Activated CD4-positive, alpha-beta T cell treated with anti-CD3 and anti-CD28 coated beads, Interleukin-2, amount 10 ng/mL, durations not matched to agents 24 days and 14 days (primary cell): ENCODE measurements around the gene DCAF4L1. TPM values are rescaled to one million over a fixed set of nuclear protein-coding genes. Genes with fewer than 3 reads are reported as not detected.

Experiments used
- DNase-seq: peaks from one replicate; pipeline ENCODE4 v3.0.0; 2022
- H3K27ac Mint-ChIP-seq: one replicate; pipeline ENCODE4 v1.8.0; 2022; ENCODE audit warnings: mild to moderate bottlenecking, mixed read lengths
- H3K27me3 Mint-ChIP-seq: one replicate; pipeline ENCODE4 v1.8.0; 2022; ENCODE audit warnings: mixed read lengths
- H3K36me3 Mint-ChIP-seq: one replicate; pipeline ENCODE4 v1.8.0; 2022; ENCODE audit warnings: low read depth, mild to moderate bottlenecking, mixed read lengths
- H3K4me1 Mint-ChIP-seq: one replicate; pipeline ENCODE4 v1.8.0; 2021; ENCODE audit warnings: mixed read lengths
- H3K4me3 Mint-ChIP-seq: one replicate; pipeline ENCODE4 v1.8.0; 2022; ENCODE audit warnings: mild to moderate bottlenecking, moderate library complexity, mixed read lengths
- H3K9me3 Mint-ChIP-seq: one replicate; pipeline ENCODE4 v1.8.0; 2021; ENCODE audit warnings: mixed read lengths
- intact Hi-C: fragments of 100-400 bp; cut with micrococcal nuclease; formaldehyde crosslinking; loops from one replicate; pipeline ENCODE4 v1.15.1; 2023
- total RNA-seq: library from RNA; stranded (reverse); gene quantifications from 2 replicates; pipeline ENCODE4 v1.2.3, GENCODE V29; 2022

Gene DCAF4L1
- 0.19 and 0.21 TPM in 2 replicates for total RNA-seq

- intact Hi-C loops = no loop called here
- no peak for DNase-seq
- Mint-ChIP-seq H3K27me3 (peaks cover 6% of the 10 kb centered on the region), H3K4me1 (peaks cover 7% of the 10 kb centered on the region), H3K27ac (no peak within 1 kb of the TSS), H3K9me3 (no peaks in the 10 kb centered on the region), H3K36me3 (no peaks in the 10 kb centered on the region), H3K4me3 (no peak within 1 kb of the TSS)
Measured at GRCh38 chr4:41981456-41981855, at the start of gene DCAF4L1. DCAF4L1 (plus strand) TSS chr4:41981756; CDS start chr4:41981793, 37 bp downstream.

GRCh38 chr4:41932988-41933387 lies 48.6 kb upstream of the DCAF4L1 start:
- H3K27me3 Mint-ChIP-seq = peaks cover 7% of the 10 kb centered on the region
- peaks cover 11% of the 10 kb centered on the region for H3K9me3 Mint-ChIP-seq
- peaks cover 32% of the 10 kb centered on the region for H3K4me1 Mint-ChIP-seq
- no peak overlapping the region for H3K4me3 Mint-ChIP-seq
- H3K36me3 Mint-ChIP-seq = peaks cover 20% of the 10 kb centered on the region
- peak; percentile 51 for DNase-seq
- intact Hi-C loops = no loop called here
- H3K27ac Mint-ChIP-seq = no peak overlapping the region

- H3K27ac Mint-ChIP-seq = no peak overlapping the region
Measured at GRCh38 chr4:41933997-41934503, 47.5 kb upstream of the DCAF4L1 start.

GRCh38 chr4:41934514-41934900 lies 47.0 kb upstream of the DCAF4L1 start:
- no peak for DNase-seq
- Mint-ChIP-seq H3K9me3 (peaks cover 6% of the 10 kb centered on the region), H3K4me1 (peaks cover 34% of the 10 kb centered on the region), H3K27me3 (no peaks in the 10 kb centered on the region), H3K27ac (peak overlapping the region; percentile 96), H3K4me3 (peak overlapping the region; percentile 96), H3K36me3 (peaks cover 29% of the 10 kb centered on the region)
- intact Hi-C loops = no loop called here

More at GRCh38 chr4:41933997-41934503, 47.5 kb upstream of the DCAF4L1 start:
- Mint-ChIP-seq H3K36me3 (peaks cover 26% of the 10 kb centered on the region), H3K4me1 (peaks cover 33% of the 10 kb centered on the region), H3K27me3 (no peaks in the 10 kb centered on the region), H3K4me3 (peak overlapping the region; percentile 96), H3K9me3 (peaks cover 6% of the 10 kb centered on the region)
- peak; percentile 51 for DNase-seq
- intact Hi-C loops = no loop called here

GRCh38 chr4:41934901-41935651 lies 46.5 kb upstream of the DCAF4L1 start, which contains the start of gene TMEM33:
TMEM33 (plus strand) TSS chr4:41935429; CDS start chr4:41935485, 56 bp downstream.
- H3K4me3 Mint-ChIP-seq = peak within 1 kb of the TSS; percentile 96
- peaks cover 6% of the 10 kb centered on the region for H3K9me3 Mint-ChIP-seq
- no peaks in the 10 kb centered on the region for H3K27me3 Mint-ChIP-seq
- H3K36me3 Mint-ChIP-seq = peaks cover 35% of the 10 kb centered on the region
- peak; percentile 92 for DNase-seq
- H3K4me1 Mint-ChIP-seq = peaks cover 36% of the 10 kb centered on the region
- peak within 1 kb of the TSS; percentile 96 for H3K27ac Mint-ChIP-seq
- intact Hi-C loops = loop anchor here (1.0 kb wide), 1 partner anchor 55 kb away; the partner anchor contains the start of gene SLC30A9

GRCh38 chr4:41935652-41936021 lies 45.9 kb upstream of the DCAF4L1 start:
- Mint-ChIP-seq H3K4me1 (peaks cover 36% of the 10 kb centered on the region), H3K27me3 (no peaks in the 10 kb centered on the region), H3K4me3 (peak overlapping the region; percentile 96), H3K36me3 (peaks cover 35% of the 10 kb centered on the region), H3K27ac (peak overlapping the region; percentile 96), H3K9me3 (peaks cover 6% of the 10 kb centered on the region)
- peak; percentile 67 for DNase-seq
- intact Hi-C loops = loop anchor here (1.0 kb wide), 1 partner anchor 55 kb away; the partner anchor contains the start of gene SLC30A9

- H3K4me3 Mint-ChIP-seq = no peak overlapping the region
- no peak for DNase-seq
- peaks cover 47% of the 10 kb centered on the region for H3K36me3 Mint-ChIP-seq
- H3K9me3 Mint-ChIP-seq = peaks cover 6% of the 10 kb centered on the region
- H3K27ac Mint-ChIP-seq = no peak overlapping the region
- intact Hi-C loops = no loop called here
- no peaks in the 10 kb centered on the region for H3K27me3 Mint-ChIP-seq
- peaks cover 30% of the 10 kb centered on the region for H3K4me1 Mint-ChIP-seq
Measured at GRCh38 chr4:41939016-41939626, 42.4 kb upstream of the DCAF4L1 start.

GRCh38 chr4:41940834-41941233 lies 40.7 kb upstream of the DCAF4L1 start:
- intact Hi-C loops = no loop called here
- Mint-ChIP-seq H3K36me3 (peaks cover 51% of the 10 kb centered on the region), H3K4me1 (peaks cover 21% of the 10 kb centered on the region), H3K27me3 (no peaks in the 10 kb centered on the region), H3K4me3 (no peak overlapping the region), H3K27ac (no peak overlapping the region), H3K9me3 (no peaks in the 10 kb centered on the region)
- DNase-seq = no peak

GRCh38 chr4:41943506-41943905 lies 38.0 kb upstream of the DCAF4L1 start:
- Mint-ChIP-seq H3K4me3 (no peak overlapping the region), H3K9me3 (no peaks in the 10 kb centered on the region), H3K36me3 (peaks cover 44% of the 10 kb centered on the region), H3K27ac (no peak overlapping the region), H3K4me1 (peaks cover 14% of the 10 kb centered on the region), H3K27me3 (no peaks in the 10 kb centered on the region)
- no peak for DNase-seq
- intact Hi-C loops = no loop called here

- peaks cover 43% of the 10 kb centered on the region for H3K36me3 Mint-ChIP-seq
Measured at GRCh38 chr4:41944089-41944488, 37.5 kb upstream of the DCAF4L1 start.

GRCh38 chr4:41949531-41949930 lies 32.0 kb upstream of the DCAF4L1 start:
- no peaks in the 10 kb centered on the region for H3K9me3 Mint-ChIP-seq
- no peak overlapping the region for H3K4me3 Mint-ChIP-seq
- H3K4me1 Mint-ChIP-seq = peaks cover 23% of the 10 kb centered on the region
- intact Hi-C loops = no loop called here
- H3K36me3 Mint-ChIP-seq = peaks cover 58% of the 10 kb centered on the region
- H3K27ac Mint-ChIP-seq = no peak overlapping the region
- no peaks in the 10 kb centered on the region for H3K27me3 Mint-ChIP-seq
- no peak for DNase-seq

More at GRCh38 chr4:41944089-41944488, 37.5 kb upstream of the DCAF4L1 start:
- H3K4me3 Mint-ChIP-seq = no peak overlapping the region
- no peak overlapping the region for H3K27ac Mint-ChIP-seq
- DNase-seq = no peak
- intact Hi-C loops = no loop called here
- no peaks in the 10 kb centered on the region for H3K9me3 Mint-ChIP-seq
- no peaks in the 10 kb centered on the region for H3K27me3 Mint-ChIP-seq
- peaks cover 14% of the 10 kb centered on the region for H3K4me1 Mint-ChIP-seq

- no peaks in the 10 kb centered on the region for H3K4me1 Mint-ChIP-seq
- H3K36me3 Mint-ChIP-seq = peaks cover 19% of the 10 kb centered on the region
- DNase-seq = no peak
- intact Hi-C loops = no loop called here
- H3K27ac Mint-ChIP-seq = no peak overlapping the region
- no peak overlapping the region for H3K4me3 Mint-ChIP-seq
- no peaks in the 10 kb centered on the region for H3K27me3 Mint-ChIP-seq
- H3K9me3 Mint-ChIP-seq = no peaks in the 10 kb centered on the region
Measured at GRCh38 chr4:41957634-41958033, 23.9 kb upstream of the DCAF4L1 start.

GRCh38 chr4:41963105-41963504 lies 18.5 kb upstream of the DCAF4L1 start:
- no peak for DNase-seq
- intact Hi-C loops = no loop called here
- Mint-ChIP-seq H3K4me1 (no peaks in the 10 kb centered on the region), H3K9me3 (peaks cover 1% of the 10 kb centered on the region), H3K36me3 (peaks cover 5% of the 10 kb centered on the region), H3K4me3 (no peak overlapping the region), H3K27ac (no peak overlapping the region), H3K27me3 (no peaks in the 10 kb centered on the region)

- Mint-ChIP-seq H3K4me3 (no peak overlapping the region), H3K27ac (no peak overlapping the region), H3K27me3 (no peaks in the 10 kb centered on the region), H3K36me3 (peaks cover 4% of the 10 kb centered on the region), H3K4me1 (no peaks in the 10 kb centered on the region), H3K9me3 (peaks cover 5% of the 10 kb centered on the region)
- intact Hi-C loops = no loop called here
- no peak for DNase-seq
Measured at GRCh38 chr4:41964401-41964800, 17.2 kb upstream of the DCAF4L1 start.
